GM21367 (cell line): ENCODE data around the gene ITSN1.
"Not testable (repeated sequence)": the region's sequence is repeated elsewhere in the genome, so short reads cannot be mapped to it uniquely, and the experiment has no call there.

Source experiments
- ATAC-seq: cut with Tn5 transposase; IDR thresholded peaks from one replicate; pipeline ENCODE4 v1.9.1; 2021; ENCODE audit not compliant: unreplicated experiment

ITSN1 gene

DNA sequence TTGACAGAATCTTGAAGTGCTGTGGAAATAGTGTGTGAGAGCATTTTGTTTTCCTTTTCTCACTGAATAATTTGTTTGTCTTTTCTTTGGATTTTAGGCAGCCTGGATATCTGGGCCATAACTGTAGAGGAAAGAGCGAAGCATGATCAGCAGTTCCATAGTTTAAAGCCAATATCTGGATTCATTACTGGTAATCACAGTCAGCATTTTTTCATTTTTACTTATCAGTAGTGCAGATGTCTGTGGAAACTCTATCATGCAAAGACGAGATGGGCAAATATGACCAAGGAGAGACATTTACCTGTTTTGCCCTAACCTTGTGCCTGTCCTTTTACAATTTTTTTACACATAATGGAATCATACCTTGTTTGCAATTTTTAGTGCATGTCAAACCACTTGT, 78.8 kb downstream of the ITSN1 start:
- ATAC-seq = no peak

- not testable (repeated sequence) for ATAC-seq
Observed at GRCh38 chr21:33729139-33729538, 86.8 kb downstream of the ITSN1 start.

DNA sequence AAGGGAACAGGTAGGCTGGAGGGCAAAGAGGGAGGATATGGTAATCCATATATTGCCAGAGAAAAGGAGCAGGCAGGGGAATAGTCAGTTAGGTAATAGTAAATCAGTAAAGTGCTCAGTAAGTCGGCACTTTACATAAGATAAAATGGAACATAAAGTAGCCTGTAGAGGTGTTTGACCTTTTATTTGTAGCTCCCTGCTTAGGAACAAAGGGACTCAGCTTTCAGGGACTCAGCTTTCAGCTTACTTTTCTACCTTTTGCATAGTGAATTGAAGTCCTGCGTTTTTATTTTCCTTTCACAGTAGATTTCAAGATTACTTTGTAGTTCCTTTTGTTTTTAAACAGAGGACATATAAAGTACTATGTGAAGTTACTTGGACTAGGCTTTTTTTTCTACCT, 87.3 kb downstream of the ITSN1 start:
- no peak for ATAC-seq

- ATAC-seq = no peak
Observed at GRCh38 chr21:33731447-33731846, 89.1 kb downstream of the ITSN1 start.

DNA sequence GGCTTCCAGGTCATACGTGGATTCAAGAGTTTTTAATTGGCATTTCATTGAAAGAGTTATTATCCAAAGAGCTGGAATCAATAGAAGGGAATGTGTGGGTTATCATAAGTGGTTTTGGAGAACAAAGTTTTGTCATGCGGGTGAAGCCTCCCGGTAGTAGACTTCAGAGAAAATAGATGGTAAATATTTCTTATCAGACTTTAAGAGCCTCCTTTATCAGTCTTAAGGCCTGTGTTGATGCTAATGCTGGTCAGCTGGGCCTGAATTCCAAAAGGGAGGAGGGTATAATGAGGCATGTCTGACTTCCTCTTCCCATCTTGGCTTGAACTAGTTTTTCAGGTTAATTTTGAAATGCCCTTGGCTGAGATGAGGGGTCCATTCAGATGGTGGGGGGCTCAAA, 89.7 kb downstream of the ITSN1 start:
- no peak for ATAC-seq

DNA sequence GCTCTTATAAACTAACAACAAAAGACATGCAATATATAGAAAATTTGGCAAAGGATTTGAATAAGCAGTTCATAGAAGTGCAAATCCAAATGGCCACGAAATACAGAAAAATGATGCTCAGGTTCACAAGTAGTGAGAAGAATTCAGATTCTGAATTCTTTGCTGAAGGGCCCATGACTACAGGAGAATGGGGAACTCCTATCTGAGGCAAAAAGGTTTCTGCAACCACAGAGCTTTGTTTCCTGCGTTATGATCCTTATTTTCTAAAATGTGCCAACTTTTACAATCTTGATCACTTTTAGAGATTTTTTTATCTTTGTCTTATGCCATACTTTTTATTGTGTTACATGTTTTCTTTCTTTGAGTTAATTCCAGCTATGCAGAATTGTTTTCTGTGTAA, 91.3 kb downstream of the ITSN1 start:
- ATAC-seq = no peak

DNA sequence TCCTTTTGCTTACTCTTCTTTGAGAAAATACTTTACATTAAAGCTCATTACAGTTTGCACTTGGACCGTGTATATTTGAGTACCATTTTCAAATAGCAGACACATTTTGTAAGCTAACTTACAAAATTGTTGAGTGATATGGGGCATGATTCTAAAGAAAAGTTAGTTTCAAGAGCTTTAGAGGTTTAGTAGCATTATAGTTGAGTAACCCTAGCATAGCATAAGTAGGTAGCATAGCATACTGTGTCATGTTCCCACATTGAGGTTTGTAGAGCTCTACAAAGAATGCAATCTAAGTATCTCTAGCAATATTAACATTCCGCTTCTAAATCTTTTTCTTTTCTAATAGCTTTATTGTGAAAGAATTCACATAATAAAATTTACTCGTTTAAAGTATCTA, 92.0 kb downstream of the ITSN1 start:
- no peak for ATAC-seq

- no peak for ATAC-seq
Observed at GRCh38 chr21:33734818-33735217, 92.5 kb downstream of the ITSN1 start.

GRCh38 chr21:33736569-33736968, 94.3 kb downstream of the ITSN1 start:
- ATAC-seq = no peak

DNA sequence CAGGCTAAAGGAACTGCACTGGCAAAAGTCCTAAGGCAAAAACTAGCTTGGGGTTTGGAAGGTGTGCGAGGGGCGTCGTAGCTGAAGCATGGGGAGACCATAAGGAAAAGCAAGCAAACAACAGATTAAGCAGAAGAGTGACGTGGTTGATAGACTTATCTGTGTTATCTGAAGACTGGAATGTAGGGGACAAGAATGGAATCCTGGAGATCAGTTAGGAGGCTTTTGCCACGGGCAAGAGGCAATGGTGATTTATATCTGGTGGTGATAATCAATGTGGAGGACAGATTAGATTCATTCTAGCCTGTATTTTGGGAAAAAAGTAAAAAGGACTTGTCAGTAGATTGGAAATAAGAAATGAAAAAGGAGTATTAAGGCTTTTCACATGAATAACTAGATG, 97.4 kb downstream of the ITSN1 start:
- no peak for ATAC-seq

- ATAC-seq = no peak
Observed at GRCh38 chr21:33747420-33747819, 105.1 kb downstream of the ITSN1 start.

DNA sequence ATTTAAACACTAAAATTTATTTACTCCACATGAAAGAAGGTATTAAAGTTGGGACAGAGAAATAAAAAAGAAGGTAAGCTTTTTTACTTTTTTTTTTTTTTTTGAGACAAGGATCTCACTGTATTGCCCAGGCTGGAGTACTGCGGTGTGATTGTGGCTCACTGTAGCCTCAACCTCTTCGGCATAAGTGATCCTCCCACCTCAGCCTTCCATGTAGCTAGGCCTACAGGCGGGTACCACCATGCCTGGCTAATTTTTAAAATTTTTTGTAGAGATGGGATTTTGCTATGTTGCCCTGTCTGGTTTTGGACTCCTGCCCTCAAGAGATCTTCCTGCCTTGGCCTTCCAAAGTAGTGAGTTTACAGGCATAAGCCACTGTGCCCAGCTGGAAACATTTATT, 106.6 kb downstream of the ITSN1 start:
- ATAC-seq = no peak

- ATAC-seq = no peak
Observed at GRCh38 chr21:33750017-33750416, 107.7 kb downstream of the ITSN1 start.

- no peak for ATAC-seq
Observed at GRCh38 chr21:33751120-33751519, 108.8 kb downstream of the ITSN1 start.

GRCh38 chr21:33751533-33751932, 109.2 kb downstream of the ITSN1 start:
- no peak for ATAC-seq

- no peak for ATAC-seq
Observed at GRCh38 chr21:33752260-33752659, 110.0 kb downstream of the ITSN1 start.

DNA sequence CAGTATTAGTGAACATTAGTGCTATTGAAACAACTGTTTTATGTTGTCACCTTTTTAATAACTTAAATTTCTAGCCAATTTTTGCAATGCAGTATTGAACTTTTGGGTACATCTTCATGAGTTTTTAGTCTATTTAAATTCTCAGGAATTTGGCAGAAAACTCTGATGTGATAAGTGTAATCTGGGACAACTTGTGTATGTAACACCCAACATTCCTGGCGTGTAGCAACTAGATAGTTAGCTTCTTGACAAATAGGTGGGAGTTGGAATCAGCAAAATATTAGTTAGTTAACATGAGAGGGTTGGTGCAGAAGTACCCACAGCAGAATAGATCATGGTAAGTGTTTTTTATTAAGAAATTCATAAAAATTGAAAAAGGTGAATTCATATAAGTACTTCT, 111.6 kb downstream of the ITSN1 start:
- no peak for ATAC-seq

GRCh38 chr21:33754481-33754880, 112.2 kb downstream of the ITSN1 start:
- no peak for ATAC-seq

GRCh38 chr21:33755354-33755753, 113.1 kb downstream of the ITSN1 start:
- ATAC-seq = no peak

DNA sequence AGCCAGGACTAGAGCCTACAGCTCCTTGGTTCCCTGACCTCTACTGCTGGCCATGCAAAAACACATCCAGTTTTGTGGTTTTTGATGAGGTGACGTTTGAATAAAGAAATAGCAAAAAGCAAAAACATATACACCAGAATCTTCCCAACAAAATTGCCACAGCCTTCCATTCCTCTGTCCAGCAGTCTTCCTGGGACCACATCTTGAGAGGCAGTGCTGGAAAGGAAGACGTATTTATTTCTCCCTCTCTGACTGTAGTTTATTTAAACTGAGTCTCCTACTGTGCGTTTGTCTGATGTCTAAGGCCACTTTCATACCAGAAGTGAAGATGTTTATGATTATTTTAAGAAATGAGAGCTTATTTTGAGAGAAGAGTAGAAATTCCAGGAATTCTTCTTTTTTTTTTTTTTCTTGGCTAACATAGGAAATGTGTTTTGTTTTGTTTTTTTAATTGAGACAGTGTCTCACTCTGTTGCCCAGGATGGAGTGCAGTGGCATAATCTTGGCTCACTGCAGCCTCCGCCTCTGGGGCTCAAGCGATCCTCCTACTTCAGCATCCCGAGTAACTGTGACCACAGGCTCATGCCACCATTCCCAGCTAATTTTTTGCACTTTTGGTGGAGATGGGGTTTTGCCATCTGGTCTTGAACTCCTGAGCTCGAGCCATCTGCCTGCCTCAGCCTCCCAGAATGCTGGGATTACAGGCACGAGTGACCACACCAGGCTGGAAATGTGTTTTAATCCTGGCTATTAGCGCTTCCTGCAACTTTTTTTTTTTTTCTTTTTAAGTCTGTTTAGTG, 118.5 kb downstream of the ITSN1 start:
- no peak for ATAC-seq

DNA sequence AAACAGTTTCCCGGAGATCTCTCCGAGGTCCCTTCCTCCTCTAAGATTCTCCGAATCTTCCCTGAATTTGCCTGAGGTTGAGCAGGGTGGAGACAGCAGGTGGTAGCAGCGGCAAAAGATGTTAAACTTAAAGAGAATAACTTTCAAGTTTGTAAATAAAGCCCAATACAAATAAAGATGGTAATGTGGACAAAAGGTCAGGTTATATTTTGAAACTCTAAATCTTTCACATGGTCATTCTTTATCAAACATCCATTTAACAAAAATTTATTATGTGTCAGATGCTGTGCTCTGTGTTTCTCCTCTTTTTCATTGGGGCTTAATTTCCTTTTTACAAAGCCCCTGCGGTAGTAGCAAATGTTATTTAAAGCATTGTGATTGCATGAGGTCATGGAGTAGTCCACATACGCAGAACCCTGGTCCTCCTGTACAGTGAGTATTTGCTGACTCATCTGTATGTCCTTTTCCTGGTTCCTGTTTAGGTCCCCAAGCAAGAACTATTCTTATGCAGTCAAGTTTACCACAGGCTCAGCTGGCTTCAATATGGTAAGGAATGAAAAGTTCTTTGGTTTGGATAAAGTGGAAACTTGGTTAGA, 119.2 kb downstream of the ITSN1 start:
- no peak for ATAC-seq

DNA sequence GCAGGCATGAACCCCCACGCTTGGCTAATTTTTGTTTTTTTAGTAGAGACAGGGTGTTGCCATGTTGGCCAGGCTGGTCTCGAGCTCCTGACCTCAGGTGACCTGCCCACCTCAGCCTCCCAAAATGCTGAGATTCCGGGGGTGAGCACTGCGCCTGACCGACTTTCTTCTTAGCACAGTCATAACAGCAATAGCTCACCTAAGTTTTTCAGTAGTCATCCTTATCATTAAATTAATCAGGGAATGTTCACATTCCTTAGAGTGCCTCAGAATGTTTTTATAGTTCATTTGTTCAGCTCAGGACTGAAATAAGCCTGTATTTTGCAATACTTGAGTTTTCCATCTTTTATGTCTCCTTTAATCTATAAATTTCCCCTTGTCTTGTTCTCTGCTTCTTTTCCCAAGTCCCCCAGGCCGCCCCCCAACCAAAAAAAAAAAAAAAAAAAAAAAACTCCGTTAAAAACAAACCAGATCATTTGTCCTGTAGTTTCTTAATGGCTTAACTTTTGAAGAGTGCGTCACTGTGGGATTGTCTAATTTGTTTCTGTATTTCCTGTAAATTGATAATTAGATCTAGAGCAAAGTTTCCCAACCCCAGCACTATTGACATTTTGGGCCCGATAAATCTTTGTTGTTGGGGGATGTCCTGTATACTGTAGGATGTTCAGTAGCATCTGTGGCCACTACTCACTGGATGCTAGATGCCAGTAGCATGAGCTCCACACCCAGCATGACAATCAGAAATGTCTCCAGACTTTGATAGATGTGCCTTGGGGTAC, 120.7 kb downstream of the ITSN1 start:
- ATAC-seq = no peak
